ENCODE measurements around the gene LDLRAD4. TPM values are rescaled to one million over a fixed set of nuclear protein-coding genes. Genes with fewer than 3 reads are reported as not detected.

Gene LDLRAD4
- polyA plus RNA-seq, 1 of the 3 experiments (the other 2 are of a cell fraction): 0.16 TPM

GRCh38 chr18:13502585-13502984 lies 284.0 kb downstream of the LDLRAD4 start:
- Histone ChIP-seq H3K9me2 (no peaks in the 10 kb centered on the region), H3K4me3 (ENCODE audit: low read depth in 2 of 2, low read length in 1 of 2) (no peak overlapping the region), H2AFZ (ENCODE audit: low read depth) (no peak overlapping the region), H3K4me1 (ENCODE audit: control insufficient read depth in 1 of 2, insufficient read depth in 2 of 2, low read depth in 1 of 2, low read length in 1 of 2) (peaks cover 13 to 45% of the 10 kb centered on the region in 2 experiments), H4K20me1 (ENCODE audit: insufficient read depth) (no peaks in the 10 kb centered on the region), H3K9me3 (no peaks in the 10 kb centered on the region), H3F3A (replicated peaks; ENCODE audit: insufficient read depth) (no peaks in the 10 kb centered on the region), H3K27me3 (ENCODE audit: insufficient read depth) (no peaks in the 10 kb centered on the region), H3K79me2 (ENCODE audit: insufficient read depth) (no peaks in the 10 kb centered on the region), H3K9ac (no peak overlapping the region), H3K4me2 (no peak overlapping the region), H3K27ac (ENCODE audit: low read depth in 2 of 2, low read length in 1 of 2) (peak overlapping the region in 1 of 2 experiments; percentile 97; a peak in 2 of 4 replicates), H3K36me3 (replicated peaks in 1 of 2; ENCODE audit: control insufficient read depth in 1 of 2, insufficient read depth in 2 of 2, low read length in 1 of 2) (no peaks in the 10 kb centered on the region)
- TF ChIP-seq NFIC (IDR thresholded peaks at IDR 0.05; ENCODE audit: borderline replicate concordance): no peak
- TF ChIP-seq RCOR1 (IDR thresholded peaks at IDR 0.05; ENCODE audit: low read length): no peak
- no peak for TF ChIP-seq FOXM1 (IDR thresholded peaks at IDR 0.05; ENCODE audit: low read depth)
- TF ChIP-seq ZBTB33 (IDR thresholded peaks at IDR 0.05; ENCODE audit: borderline replicate concordance, low read depth): no peak
- no peak for TF ChIP-seq FOXJ3 (CRISPR knock-in tag; IDR thresholded peaks at IDR 0.05)
- no peak for TF ChIP-seq CTCF (IDR thresholded peaks at IDR 0.05)
- TF ChIP-seq USF1 (IDR thresholded peaks at IDR 0.05; ENCODE audit: borderline replicate concordance, low read depth): no peak
- no peak for TF ChIP-seq POLR2AphosphoS5 (IDR thresholded peaks at IDR 0.05; ENCODE audit: low read depth, low read length)
- TF ChIP-seq PBX3 (IDR thresholded peaks at IDR 0.05): no peak
- no peak for TF ChIP-seq ELF1 (IDR thresholded peaks at IDR 0.05)
- no peak for TF ChIP-seq SIN3A (IDR thresholded peaks at IDR 0.05; ENCODE audit: borderline replicate concordance, low read depth, low read length)
- no peak for TF ChIP-seq RXRA (IDR thresholded peaks at IDR 0.05; ENCODE audit: borderline replicate concordance, low read depth)
- no peak for TF ChIP-seq TAF1 (IDR thresholded peaks at IDR 0.05; ENCODE audit: borderline replicate concordance, low read depth, low read length)
- no peak for TF ChIP-seq GABPA (IDR thresholded peaks at IDR 0.05; ENCODE audit: low read depth)
- no peak for TF ChIP-seq YY1 (IDR thresholded peaks at IDR 0.05; ENCODE audit: low read depth)
- TF ChIP-seq MAX (IDR thresholded peaks at IDR 0.05; ENCODE audit: low read depth): no peak
- no peak for TF ChIP-seq NRF1 (IDR thresholded peaks at IDR 0.05; ENCODE audit: low read depth, low read length)
- TF ChIP-seq USF2 (IDR thresholded peaks at IDR 0.05; ENCODE audit: borderline replicate concordance, low read depth, low read length): no peak
- ChIA-PET CTCF (interaction anchor here (1.2 kb wide), 1 partner anchor 390 kb away, joined by 3 read pairs; no protein-coding TSS in a partner anchor), POLR2A (interaction anchor here (1.0 kb wide), 1 partner anchor 279 kb away, joined by 3 read pairs; no protein-coding TSS in a partner anchor)
- no peak for DNase-seq
- WGBS (ENCODE audit: low lambda C conversion rate): 74% methylated on average over 4 of the region's 8 CpGs

Data from SK-N-SH (cell line).